Astrocyte of the spinal cord (primary cell): ENCODE data around the gene BAD.

Experiments
- DNase-seq: peaks from one replicate; pipeline ENCODE4 v3.0.0; 2011; ENCODE audit warnings: low read depth, low spot score
- H3K4me3 ChIP-seq: 2 replicates; pipeline ENCODE4 v1.5.1; 2011; ENCODE audit warnings: low read depth, mild to moderate bottlenecking, low read length, moderate library complexity
- in situ Hi-C: cut with HindIII; loops from 2 replicates; pipeline ENCODE4 v1.10.0; 2017; ENCODE audit warnings: low sequenced_read_pairs
- TF ChIP-seq, protein P1 (sequence below): IDR thresholded peaks from 2 replicates; pipeline ENCODE4 v1.5.1; 2012; ENCODE audit warnings: low read depth, mild to moderate bottlenecking, low read length, inconsistent platforms

The BAD gene

DNA sequence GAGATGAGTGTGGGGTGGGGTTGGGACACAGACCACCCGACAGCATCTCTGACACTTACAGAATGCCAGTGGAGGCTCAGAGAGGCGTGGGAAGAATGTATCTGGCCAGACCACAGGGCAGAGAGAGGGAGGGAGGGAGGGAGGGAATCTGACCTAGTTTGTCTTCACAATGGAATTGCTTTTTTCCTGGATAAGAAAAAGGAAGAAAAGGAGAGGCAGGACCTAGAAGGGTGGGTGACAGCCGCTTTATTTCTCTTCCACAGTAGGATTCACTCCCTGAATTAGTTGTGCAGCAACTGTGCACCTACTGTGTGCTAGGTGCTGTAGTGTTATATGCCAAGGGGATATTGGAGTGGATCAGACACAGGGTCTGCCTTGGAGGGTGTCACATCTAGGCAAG lies 10.3 kb upstream of the BAD start:
- TF ChIP-seq, protein P1, sequence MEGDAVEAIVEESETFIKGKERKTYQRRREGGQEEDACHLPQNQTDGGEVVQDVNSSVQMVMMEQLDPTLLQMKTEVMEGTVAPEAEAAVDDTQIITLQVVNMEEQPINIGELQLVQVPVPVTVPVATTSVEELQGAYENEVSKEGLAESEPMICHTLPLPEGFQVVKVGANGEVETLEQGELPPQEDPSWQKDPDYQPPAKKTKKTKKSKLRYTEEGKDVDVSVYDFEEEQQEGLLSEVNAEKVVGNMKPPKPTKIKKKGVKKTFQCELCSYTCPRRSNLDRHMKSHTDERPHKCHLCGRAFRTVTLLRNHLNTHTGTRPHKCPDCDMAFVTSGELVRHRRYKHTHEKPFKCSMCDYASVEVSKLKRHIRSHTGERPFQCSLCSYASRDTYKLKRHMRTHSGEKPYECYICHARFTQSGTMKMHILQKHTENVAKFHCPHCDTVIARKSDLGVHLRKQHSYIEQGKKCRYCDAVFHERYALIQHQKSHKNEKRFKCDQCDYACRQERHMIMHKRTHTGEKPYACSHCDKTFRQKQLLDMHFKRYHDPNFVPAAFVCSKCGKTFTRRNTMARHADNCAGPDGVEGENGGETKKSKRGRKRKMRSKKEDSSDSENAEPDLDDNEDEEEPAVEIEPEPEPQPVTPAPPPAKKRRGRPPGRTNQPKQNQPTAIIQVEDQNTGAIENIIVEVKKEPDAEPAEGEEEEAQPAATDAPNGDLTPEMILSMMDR: no peak
- H3K4me3 ChIP-seq: no peak overlapping the region
- DNase-seq: no peak
- in situ Hi-C loops: no loop called here

- no peak overlapping the region for H3K4me3 ChIP-seq
- TF ChIP-seq, protein P1: no peak
- no peak for DNase-seq
- in situ Hi-C loops: no loop called here
Measured at GRCh38 chr11:64292460-64293254, 8.2 kb upstream of the BAD start.

GRCh38 chr11:64291752-64292459 lies 7.4 kb upstream of the BAD start:
- TF ChIP-seq, protein P1: no peak
- DNase-seq: no peak
- in situ Hi-C loops: no loop called here
- H3K4me3 ChIP-seq: no peak overlapping the region

DNA sequence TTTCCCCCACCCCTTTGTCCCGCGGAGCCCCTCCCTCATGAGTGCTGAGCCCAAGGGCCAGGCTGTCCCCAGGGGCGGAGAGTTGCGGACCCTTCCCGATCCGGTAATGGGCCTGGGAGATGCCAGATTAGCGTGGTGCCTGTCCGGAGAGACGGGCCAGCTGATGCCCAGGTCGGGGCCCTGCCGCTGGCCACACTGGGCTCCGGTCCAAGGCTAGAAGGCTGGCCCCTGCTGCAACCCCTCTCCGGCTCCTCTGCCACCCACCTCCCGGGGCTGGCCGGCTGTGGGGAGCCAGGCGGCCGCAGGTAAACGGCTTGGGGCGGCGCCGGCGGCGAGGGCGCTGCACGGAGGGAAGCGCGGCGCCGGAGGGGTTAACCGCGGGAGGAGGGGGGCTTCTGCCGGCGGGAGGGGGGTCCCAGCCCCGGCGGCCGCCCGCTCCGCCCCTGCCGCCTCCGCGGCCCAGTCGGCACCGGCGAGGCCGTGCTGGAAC lies 6.8 kb upstream of the BAD start, which contains the start of gene KCNK4:
TSS of gene KCNK4 (plus strand) at position 41 of the 490 bp plus-strand sequence. CDS start 1,717 bp downstream, outside the sequence.
- in situ Hi-C loops: no loop called here
- TF ChIP-seq, protein P1: no peak
- no peak within 1 kb of the TSS for H3K4me3 ChIP-seq
- DNase-seq: no peak

DNA sequence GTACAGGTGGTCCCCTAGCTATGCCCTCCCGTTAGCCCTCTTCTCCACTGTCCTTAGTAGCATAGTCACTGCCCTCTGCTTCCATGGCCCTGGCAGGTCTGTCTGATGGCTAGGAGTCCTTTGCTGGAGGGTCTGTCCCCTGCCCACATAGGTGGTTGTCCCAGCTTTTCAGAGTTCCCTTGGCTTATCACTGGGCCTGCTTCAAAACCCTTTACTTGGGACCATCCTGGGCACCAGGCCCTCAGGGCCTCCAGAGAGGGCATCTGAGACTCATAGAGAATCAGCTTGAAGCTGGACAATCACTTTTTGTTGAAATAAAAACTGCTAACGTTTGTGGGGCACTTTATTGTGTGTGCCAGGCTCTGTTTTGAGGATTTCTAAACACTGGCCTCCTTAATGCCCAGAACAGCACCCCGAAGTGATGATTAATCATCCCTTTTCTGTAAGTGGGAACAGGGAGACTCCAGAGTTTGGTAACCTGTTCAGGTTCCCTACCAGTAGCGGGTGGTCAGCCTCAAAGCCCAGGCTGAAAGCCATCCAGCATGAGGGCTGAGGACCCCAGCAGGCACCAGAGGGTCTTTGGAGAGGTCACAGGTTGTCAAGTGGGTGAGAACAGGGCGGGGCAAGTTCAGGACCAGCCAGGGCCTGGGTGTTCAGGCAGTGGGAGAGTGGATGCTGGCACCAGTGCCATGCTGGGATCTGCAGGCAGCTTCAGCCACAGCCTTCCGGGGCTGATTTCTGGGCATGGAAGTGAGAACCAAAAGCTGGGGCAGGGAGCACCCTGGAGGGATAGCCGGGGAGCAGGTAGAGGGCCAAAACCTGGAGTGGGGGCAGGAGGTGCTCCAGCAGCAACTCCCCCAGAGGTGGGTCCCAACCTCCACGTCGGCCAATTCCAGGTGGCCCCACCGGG lies 6.1 kb upstream of the BAD start:
- TF ChIP-seq, protein P1: no peak
- in situ Hi-C loops: no loop called here
- no peak overlapping the region for H3K4me3 ChIP-seq
- no peak for DNase-seq

GRCh38 chr11:64289002-64289564 lies 4.6 kb upstream of the BAD start:
- in situ Hi-C loops: no loop called here
- H3K4me3 ChIP-seq: no peak overlapping the region
- TF ChIP-seq, protein P1: no peak
- DNase-seq: no peak
